Keratinocyte (primary cell): ENCODE data around the gene HDGFL2. TPM values are rescaled to one million over a fixed set of nuclear protein-coding genes. Genes with fewer than 3 reads are reported as not detected.

Source experiments
- DNase-seq: peaks from one replicate; pipeline ENCODE4 v3.0.0-alpha.2; 2011; ENCODE audit warnings: low read depth, missing footprints, low spot score
- FAIRE-seq: peaks from 2 replicates; lab custom pipeline; 2011; peaks lifted over from hg19 to GRCh38; lab: Jason Lieb, UNC
- H2AFZ ChIP-seq: 2 replicates; pipeline ENCODE4 v1.6.0; 2012; ENCODE audit warnings: low read length, control low read depth, inconsistent platforms; ENCODE audit not compliant: control insufficient read depth
- H3K27ac ChIP-seq: 2 replicates; pipeline ENCODE4 v1.5.1; 2011; ENCODE audit warnings: low read length; ENCODE audit not compliant: control insufficient read depth, insufficient read depth
- H3K27me3 ChIP-seq: 3 replicates; pipeline ENCODE4 v1.6.0; 2011; ENCODE audit warnings: low read length; ENCODE audit not compliant: control insufficient read depth, insufficient read depth; ENCODE audit errors: extremely low read depth
- H3K36me3 ChIP-seq, 2 experiments: 2 replicates in 1 of 2; 3 replicates in 1 of 2; pipeline ENCODE4 v1.5.1; 2011; ENCODE audit warnings: low read length in 2 of 2, mild to moderate bottlenecking in 1 of 2; ENCODE audit not compliant: control insufficient read depth in 2 of 2, insufficient read depth in 2 of 2; ENCODE audit errors: extremely low read depth in 1 of 2
- H3K4me1 ChIP-seq: 3 replicates; pipeline ENCODE4 v1.5.1; 2011; ENCODE audit warnings: low read length; ENCODE audit not compliant: control insufficient read depth, insufficient read depth; ENCODE audit errors: extremely low read depth
- H3K4me2 ChIP-seq: 3 replicates; pipeline ENCODE4 v1.6.0; 2011; ENCODE audit warnings: low read depth, low read length; ENCODE audit not compliant: control insufficient read depth, insufficient read depth; ENCODE audit errors: extremely low read depth
- H3K4me3 ChIP-seq, 3 experiments: fragments of 200-600 bp in 1 of 3; sonication (generic) in 1 of 3; 2 replicates in 2 of 3; 3 replicates in 1 of 3; pipeline ENCODE4 v1.5.1; 2011 to 2016; ENCODE audit warnings: low read length in 3 of 3, mild to moderate bottlenecking in 3 of 3, control low read depth in 2 of 3, inconsistent platforms in 1 of 3, low read depth in 1 of 3, mixed read lengths in 1 of 3, mixed run types in 1 of 3, moderate library complexity in 1 of 3; ENCODE audit not compliant: control insufficient read depth in 2 of 3, insufficient read depth in 2 of 3; ENCODE audit errors: extremely low read depth in 1 of 3
- H3K79me2 ChIP-seq: 2 replicates; pipeline ENCODE4 v1.6.0; 2012; ENCODE audit warnings: low read length; ENCODE audit not compliant: control insufficient read depth, insufficient read depth
- H3K9ac ChIP-seq: 3 replicates; pipeline ENCODE4 v1.6.0; 2011; ENCODE audit warnings: low read length; ENCODE audit not compliant: control insufficient read depth, insufficient read depth; ENCODE audit errors: extremely low read depth
- H3K9me1 ChIP-seq: 3 replicates; pipeline ENCODE4 v1.6.0; 2011; ENCODE audit warnings: low read length; ENCODE audit not compliant: control insufficient read depth, insufficient read depth; ENCODE audit errors: extremely low read depth
- H3K9me3 ChIP-seq: 2 replicates; pipeline ENCODE4 v1.5.1; 2012; ENCODE audit warnings: low read depth, low read length; ENCODE audit not compliant: control insufficient read depth
- H4K20me1 ChIP-seq: 3 replicates; pipeline ENCODE4 v1.6.0; 2011; ENCODE audit warnings: low read length; ENCODE audit not compliant: control insufficient read depth, insufficient read depth; ENCODE audit errors: extremely low read depth
- EZH2 ChIP-seq: IDR thresholded peaks from one replicate; pipeline ENCODE4 v1.6.1; 2012; ENCODE audit warnings: inconsistent platforms, mild to moderate bottlenecking, low read length, moderate library complexity
- dilution Hi-C: fragments of 300-500 bp; cut with MboI; formaldehyde crosslinking; loops from one replicate; pipeline ENCODE4 v1.7.0; 2020; ENCODE audit warnings: low sequenced_read_pairs; ENCODE audit not compliant: extremely low pct_ligation_motif_present
- polyA plus RNA-seq, 5 experiments: library from polyadenylated mRNA; depleted of rRNA in 3 of 5; stranded (reverse) in 3 of 5; stranded (forward) in 1 of 5; unstranded in 1 of 5; fragments of >200 nt; gene quantifications; 1 replicate in 1 of 5; 2 replicates in 3 of 5; 3 replicates in 1 of 5; pipeline versions ENCODE4 v1.2.1 to v1.2.3, GENCODE V29; 2011 to 2012; ENCODE audit warnings: missing spikeins in 2 of 5, low read depth in 1 of 5, low replicate concordance in 1 of 5
- TF ChIP-seq, protein P1 (sequence below), 3 experiments: IDR thresholded peaks in 1 of 3; conservative IDR thresholded peaks in 1 of 3; optimal IDR thresholded peaks in 1 of 3; 2 replicates in 2 of 3; 3 replicates in 1 of 3; pipeline versions ENCODE3 to v1.5.1; 2011; ENCODE audit warnings: low read length in 3 of 3, mild to moderate bottlenecking in 3 of 3, moderate library complexity in 2 of 3, control low read depth in 1 of 3, inconsistent platforms in 1 of 3; ENCODE audit not compliant: insufficient read depth in 2 of 3; ENCODE audit errors: extremely low read depth in 1 of 3

HDGFL2 gene
- polyA plus RNA-seq, 1 donor (not counting 4 experiments of a cell fraction or from before 2014, with no cell fraction given), result 19.5 TPM

DNA sequence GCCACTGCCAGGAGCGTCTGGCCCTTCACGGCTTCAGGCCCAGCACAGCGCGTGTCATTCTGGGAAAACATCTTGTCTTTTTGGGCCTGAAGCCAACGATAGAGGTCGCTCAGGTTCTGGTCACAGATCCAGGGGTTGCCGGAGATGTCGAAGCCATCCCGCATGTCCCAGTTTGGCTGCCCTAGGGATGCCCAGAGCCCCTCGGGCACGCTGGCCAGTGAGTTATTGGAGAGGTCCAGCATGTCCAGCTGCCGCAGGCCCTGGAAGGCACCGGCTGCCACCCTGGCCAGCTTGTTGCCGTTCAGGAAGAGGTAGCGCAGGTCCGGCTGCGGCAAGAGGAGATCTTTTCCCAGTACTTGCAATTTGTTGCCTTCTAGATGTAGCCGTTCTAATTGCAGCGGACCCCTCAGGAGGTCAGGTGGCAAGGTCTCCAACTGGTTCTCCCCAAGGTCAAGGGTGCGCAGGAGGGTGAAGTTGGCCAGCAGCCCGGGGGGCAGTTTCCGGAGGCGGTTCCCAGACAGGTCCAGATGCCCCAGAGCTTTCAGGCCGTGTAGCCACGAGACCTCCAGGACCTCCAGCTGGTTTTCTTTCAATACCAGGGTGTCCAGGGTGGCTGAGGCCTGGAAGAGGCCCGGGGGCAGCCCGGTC, 66.0 kb downstream of the HDGFL2 start:
- TF ChIP-seq, protein P1, sequence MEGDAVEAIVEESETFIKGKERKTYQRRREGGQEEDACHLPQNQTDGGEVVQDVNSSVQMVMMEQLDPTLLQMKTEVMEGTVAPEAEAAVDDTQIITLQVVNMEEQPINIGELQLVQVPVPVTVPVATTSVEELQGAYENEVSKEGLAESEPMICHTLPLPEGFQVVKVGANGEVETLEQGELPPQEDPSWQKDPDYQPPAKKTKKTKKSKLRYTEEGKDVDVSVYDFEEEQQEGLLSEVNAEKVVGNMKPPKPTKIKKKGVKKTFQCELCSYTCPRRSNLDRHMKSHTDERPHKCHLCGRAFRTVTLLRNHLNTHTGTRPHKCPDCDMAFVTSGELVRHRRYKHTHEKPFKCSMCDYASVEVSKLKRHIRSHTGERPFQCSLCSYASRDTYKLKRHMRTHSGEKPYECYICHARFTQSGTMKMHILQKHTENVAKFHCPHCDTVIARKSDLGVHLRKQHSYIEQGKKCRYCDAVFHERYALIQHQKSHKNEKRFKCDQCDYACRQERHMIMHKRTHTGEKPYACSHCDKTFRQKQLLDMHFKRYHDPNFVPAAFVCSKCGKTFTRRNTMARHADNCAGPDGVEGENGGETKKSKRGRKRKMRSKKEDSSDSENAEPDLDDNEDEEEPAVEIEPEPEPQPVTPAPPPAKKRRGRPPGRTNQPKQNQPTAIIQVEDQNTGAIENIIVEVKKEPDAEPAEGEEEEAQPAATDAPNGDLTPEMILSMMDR (optimal IDR thresholded peaks at IDR 0.05 in 1 of 3, IDR thresholded peaks at IDR 0.05 in 1 of 3, conservative IDR thresholded peaks at IDR 0.05 in 1 of 3; ENCODE audit: extremely low read depth in 1 of 3, insufficient read depth in 2 of 3, low read length in 3 of 3), result no peak
- no peak for TF ChIP-seq EZH2
- H3K27ac ChIP-seq, result no peak overlapping the region
- dilution Hi-C loops, result no loop called here
- no peaks in the 10 kb centered on the region for H3K36me3 ChIP-seq
- no peak overlapping the region for H3K4me3 ChIP-seq
- no peak overlapping the region for H3K9ac ChIP-seq
- H3K4me1 ChIP-seq, result peaks cover 7% of the 10 kb centered on the region
- no peak overlapping the region for H3K4me2 ChIP-seq
- DNase-seq, result no peak
- H3K9me1 ChIP-seq, result no peaks in the 10 kb centered on the region
- no peak for FAIRE-seq
- H4K20me1 ChIP-seq, result no peaks in the 10 kb centered on the region
- H3K9me3 ChIP-seq, result no peaks in the 10 kb centered on the region
- no peaks in the 10 kb centered on the region for H3K79me2 ChIP-seq
- H3K27me3 ChIP-seq, result peaks cover 3% of the 10 kb centered on the region
- H2AFZ ChIP-seq, result no peak overlapping the region

DNA sequence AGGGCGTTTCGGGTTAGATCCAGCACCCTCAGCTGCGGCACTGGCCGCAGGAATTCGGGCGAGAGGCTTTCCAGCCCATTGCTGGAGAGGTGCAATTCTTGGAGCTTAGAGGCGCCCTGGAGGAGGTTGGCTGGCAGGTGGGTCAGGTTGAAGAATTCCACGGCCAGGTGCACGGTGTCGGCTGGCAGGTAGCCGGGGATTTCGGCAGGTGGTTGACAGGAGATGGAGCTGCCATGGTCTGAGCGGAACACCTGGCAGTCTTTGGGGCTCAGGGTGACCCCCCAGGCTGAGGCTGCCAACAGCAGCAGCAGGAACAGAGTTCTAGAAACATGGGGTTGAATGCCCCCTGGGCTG, 66.5 kb downstream of the HDGFL2 start:
- no peak for FAIRE-seq
- no peak overlapping the region for H2AFZ ChIP-seq
- peaks cover 7% of the 10 kb centered on the region for H3K4me1 ChIP-seq
- no peak overlapping the region for H3K9ac ChIP-seq
- H3K9me3 ChIP-seq, result no peaks in the 10 kb centered on the region
- no peak for TF ChIP-seq EZH2
- TF ChIP-seq, protein P1 (optimal IDR thresholded peaks at IDR 0.05 in 1 of 3, IDR thresholded peaks at IDR 0.05 in 1 of 3, conservative IDR thresholded peaks at IDR 0.05 in 1 of 3; ENCODE audit: extremely low read depth in 1 of 3, insufficient read depth in 2 of 3, low read length in 3 of 3), result no peak
- no peaks in the 10 kb centered on the region for H3K79me2 ChIP-seq
- dilution Hi-C loops, result no loop called here
- no peaks in the 10 kb centered on the region for H4K20me1 ChIP-seq
- H3K36me3 ChIP-seq, result no peaks in the 10 kb centered on the region
- H3K27me3 ChIP-seq, result peaks cover under 1% of the 10 kb centered on the region
- no peaks in the 10 kb centered on the region for H3K9me1 ChIP-seq
- H3K27ac ChIP-seq, result no peak overlapping the region
- no peak for DNase-seq
- no peak overlapping the region for H3K4me2 ChIP-seq
- H3K4me3 ChIP-seq, result no peak overlapping the region
